H9 (cell line): Measurements from ENCODE around the gene SMURF1. TPM values are rescaled to one million over a fixed set of nuclear protein-coding genes. Genes with fewer than 3 reads are reported as not detected.

Experiments used
- DNase-seq: peaks from one replicate; pipeline ENCODE4 v3.0.0-alpha.2; 2017
- H2AFZ ChIP-seq: one replicate; pipeline ENCODE4 v1.6.1; 2013; ENCODE audit warnings: mild to moderate bottlenecking, low read length, control low read depth, moderate library complexity
- H2AK5ac ChIP-seq: 2 replicates; pipeline ENCODE4 v1.6.1; 2013; ENCODE audit warnings: low read length, control low read depth, mixed read lengths; ENCODE audit not compliant: insufficient read length
- H2BK120ac ChIP-seq: one replicate; pipeline ENCODE4 v1.6.1; 2013; ENCODE audit warnings: low read depth, mild to moderate bottlenecking, low read length, control low read depth, inconsistent platforms; ENCODE audit not compliant: poor library complexity, severe bottlenecking
- H2BK12ac ChIP-seq: 2 replicates; pipeline ENCODE4 v1.6.1; 2013; ENCODE audit warnings: low read length, control low read depth, mixed read lengths, low read depth; ENCODE audit not compliant: insufficient read length
- H2BK15ac ChIP-seq: 2 replicates; pipeline ENCODE4 v1.6.1; 2013; ENCODE audit warnings: low read depth, low read length, control low read depth
- H2BK20ac ChIP-seq: one replicate; pipeline ENCODE4 v1.6.1; 2013; ENCODE audit warnings: low read depth, mild to moderate bottlenecking, low read length, control low read depth, inconsistent platforms; ENCODE audit not compliant: poor library complexity, severe bottlenecking
- H2BK5ac ChIP-seq: 2 replicates; pipeline ENCODE4 v1.6.1; 2013; ENCODE audit warnings: low read length, control low read depth, mixed read lengths; ENCODE audit not compliant: insufficient read length
- H3K14ac ChIP-seq: 2 replicates; pipeline ENCODE4 v1.6.1; 2013; ENCODE audit warnings: low read length, control low read depth; ENCODE audit not compliant: insufficient read depth
- H3K18ac ChIP-seq: 2 replicates; pipeline ENCODE4 v1.6.1; 2013; ENCODE audit warnings: low read depth, mild to moderate bottlenecking, mixed read lengths, low read length, control low read depth; ENCODE audit not compliant: insufficient read length
- H3K23ac ChIP-seq: 2 replicates; pipeline ENCODE4 v1.6.1; 2013; ENCODE audit warnings: low read length, control low read depth, mixed read lengths, low read depth; ENCODE audit not compliant: insufficient read length
- H3K23me2 ChIP-seq: 2 replicates; pipeline ENCODE4 v1.6.1; 2013; ENCODE audit warnings: low read depth, mild to moderate bottlenecking, mixed read lengths, low read length, control low read depth; ENCODE audit not compliant: insufficient read length, poor library complexity, severe bottlenecking
- H3K27ac ChIP-seq: 2 replicates; pipeline ENCODE4 v1.5.1; 2013; ENCODE audit warnings: low read length, control low read depth, mixed read lengths, low read depth; ENCODE audit not compliant: insufficient read length
- H3K27me3 ChIP-seq: 2 replicates; pipeline ENCODE4 v1.6.1; 2013; ENCODE audit warnings: low read length, control low read depth, inconsistent platforms; ENCODE audit not compliant: insufficient read depth
- H3K4ac ChIP-seq: 2 replicates; pipeline ENCODE4 v1.6.1; 2013; ENCODE audit warnings: low read depth, mild to moderate bottlenecking, control low read depth, inconsistent platforms, low read length, moderate library complexity
- H3K4me1 ChIP-seq: 2 replicates; pipeline ENCODE4 v1.6.1; 2013; ENCODE audit warnings: low read length, control low read depth, inconsistent platforms; ENCODE audit not compliant: insufficient read depth
- H3K4me2 ChIP-seq: 2 replicates; pipeline ENCODE4 v1.6.1; 2013; ENCODE audit warnings: low read length, control low read depth, mixed read lengths; ENCODE audit not compliant: insufficient read length, insufficient read depth
- H3K56ac ChIP-seq: 2 replicates; pipeline ENCODE4 v1.6.1; 2013; ENCODE audit warnings: low read depth, mild to moderate bottlenecking, mixed read lengths, low read length, control low read depth; ENCODE audit not compliant: insufficient read length
- H3K79me1 ChIP-seq: 2 replicates; pipeline ENCODE4 v1.6.1; 2013; ENCODE audit warnings: low read depth, mild to moderate bottlenecking, moderate library complexity, low read length, control low read depth, inconsistent platforms; ENCODE audit not compliant: insufficient read depth, poor library complexity, severe bottlenecking
- H3K79me2 ChIP-seq: 2 replicates; pipeline ENCODE4 v1.6.1; 2013; ENCODE audit warnings: low read length, control low read depth, inconsistent platforms; ENCODE audit not compliant: insufficient read depth
- H3K9ac ChIP-seq: 2 replicates; pipeline ENCODE4 v1.6.1; 2013; ENCODE audit warnings: low read length, control low read depth, mixed read lengths; ENCODE audit not compliant: insufficient read length; ENCODE audit errors: extremely low read depth
- H3K9me3 ChIP-seq: one replicate; pipeline ENCODE4 v1.6.1; 2013; ENCODE audit warnings: low read depth, low read length, inconsistent platforms; ENCODE audit not compliant: control insufficient read depth
- H3T11ph ChIP-seq: one replicate; pipeline ENCODE4 v1.6.1; 2013; ENCODE audit warnings: mild to moderate bottlenecking, low read length, control low read depth, inconsistent platforms
- H4K20me1 ChIP-seq: one replicate; pipeline ENCODE4 v1.6.1; 2013; ENCODE audit not compliant: control insufficient read depth, insufficient read length, insufficient read depth
- H4K5ac ChIP-seq: 2 replicates; pipeline ENCODE4 v1.6.1; 2013; ENCODE audit warnings: low read depth, mild to moderate bottlenecking, mixed read lengths, low read length, control low read depth; ENCODE audit not compliant: insufficient read length
- H4K8ac ChIP-seq: replicated peaks from 2 replicates; pipeline ENCODE4 v1.6.1; 2013; ENCODE audit warnings: low read length, control low read depth, mixed read lengths, low read depth; ENCODE audit not compliant: insufficient read length
- H4K91ac ChIP-seq: 2 replicates; pipeline ENCODE4 v1.6.1; 2013; ENCODE audit warnings: low read depth, mild to moderate bottlenecking, moderate library complexity, mixed read lengths, low read length, control low read depth; ENCODE audit not compliant: insufficient read length
- H3K27ac Mint-ChIP-seq, 3 experiments: 2 replicates in 2 of 3; 3 replicates in 1 of 3; pipeline ENCODE4 v1.8.0; 2020 to 2021; ENCODE audit warnings: mixed read lengths in 3 of 3, mild to moderate bottlenecking in 1 of 3, moderate library complexity in 1 of 3
- H3K27me3 Mint-ChIP-seq: 2 replicates; pipeline ENCODE4 v1.8.0; 2021; ENCODE audit warnings: low read depth, mild to moderate bottlenecking, moderate library complexity, mixed read lengths
- H3K36me3 Mint-ChIP-seq, 3 experiments: 2 replicates in 2 of 3; 3 replicates in 1 of 3; pipeline ENCODE4 v1.8.0; 2020 to 2021; ENCODE audit warnings: low read depth in 3 of 3, mixed read lengths in 3 of 3; ENCODE audit not compliant: insufficient read depth in 1 of 3
- H3K4me1 Mint-ChIP-seq, 2 experiments: 2 replicates each; pipeline ENCODE4 v1.8.0; 2020; ENCODE audit warnings: mixed read lengths in 2 of 2
- H3K4me3 Mint-ChIP-seq, 2 experiments: 2 replicates in 1 of 2; 3 replicates in 1 of 2; pipeline ENCODE4 v1.8.0; 2020 to 2021; ENCODE audit warnings: mild to moderate bottlenecking in 2 of 2, mixed read lengths in 2 of 2, moderate library complexity in 1 of 2
- H3K9me3 Mint-ChIP-seq, 2 experiments: 2 replicates in 1 of 2; 3 replicates in 1 of 2; pipeline ENCODE4 v1.8.0; 2020; ENCODE audit warnings: mild to moderate bottlenecking in 2 of 2, mixed read lengths in 2 of 2, moderate library complexity in 1 of 2
- WGBS: extraction: QIAGEN DNeasy Blood & Tissue Kit; methylation state at CpG from one replicate; pipeline ENCODE4 v1.1.7; 2013; ENCODE audit warnings: missing lambda C conversion rate, low lambda C conversion rate, mixed read lengths; ENCODE audit not compliant: insufficient read length; ENCODE audit errors: extremely low coverage; 5-methylcytosine and 5-hydroxymethylcytosine counted together
- total RNA-seq: library from RNA; stranded (reverse); gene quantifications from 2 replicates; pipeline ENCODE4 v1.2.1, GENCODE V29; 2021
- TF ChIP-seq, protein P1 (sequence below): fragments of 200-600 bp; sonication (generic); conservative IDR thresholded peaks from 3 replicates; pipeline ENCODE4 v1.8.0; 2021; ENCODE audit warnings: antibody characterized with exemption, mild to moderate bottlenecking

The SMURF1 gene
- total RNA-seq, 1 experiment from 2014 or later: 29.4 TPM

DNA sequence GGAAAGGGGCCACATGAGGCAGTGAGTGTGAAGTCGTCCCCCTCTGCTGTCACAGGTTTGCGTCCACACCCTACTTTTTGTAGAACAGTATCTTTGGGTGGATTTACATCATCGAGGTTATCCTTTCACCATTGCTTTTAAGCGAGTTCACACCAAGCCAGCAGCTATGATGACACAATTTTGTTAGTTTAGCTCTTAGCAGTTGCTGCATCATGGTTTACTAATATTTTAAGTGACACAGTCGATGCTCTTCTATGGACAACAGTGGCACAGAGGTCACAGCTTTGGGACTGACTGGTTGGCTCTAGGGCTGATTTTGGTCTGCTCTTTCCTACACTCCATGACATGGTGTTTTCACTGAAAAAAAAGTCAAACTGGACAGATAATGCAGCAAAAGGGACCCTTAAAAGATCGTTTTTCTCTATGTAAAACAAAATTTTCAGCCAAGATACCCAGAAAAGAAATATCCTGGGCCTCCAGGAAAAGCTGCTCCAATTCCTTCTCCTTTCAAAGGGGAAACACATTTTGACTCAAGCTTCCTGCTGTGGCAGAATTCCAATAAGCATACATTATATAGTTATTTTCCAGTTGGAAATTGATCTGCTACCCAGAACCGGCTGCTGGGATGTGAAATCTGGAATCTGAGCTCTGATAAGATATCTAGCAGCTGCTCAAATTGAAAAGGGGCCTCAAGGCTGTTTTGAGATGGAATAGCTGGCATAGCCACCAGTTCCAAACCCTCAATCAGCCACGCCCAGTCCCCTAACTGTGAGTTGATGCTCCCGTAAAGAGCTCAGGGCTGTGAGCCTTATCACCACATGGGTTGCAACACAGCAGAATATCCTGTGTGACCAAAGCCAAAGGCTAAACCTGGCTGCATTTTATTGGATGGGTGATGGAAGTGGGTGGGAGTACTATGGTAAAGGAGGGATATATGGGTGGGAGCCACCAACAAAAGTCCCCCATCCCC, 114.2 kb downstream of the SMURF1 start:
- H3T11ph ChIP-seq: no peak overlapping the region
- Mint-ChIP-seq H3K4me1 (peaks cover 6 to 7% of the 10 kb centered on the region in 2 experiments; a peak in 3 of 4 replicates), H3K4me3 (no peak overlapping the region), H3K27ac (no peak overlapping the region; a peak in 1 of 7 replicates), H3K36me3 (peaks cover 32 to 72% (median 59%) of the 10 kb centered on the region in 3 experiments), H3K9me3 (no peaks in the 10 kb centered on the region), H3K27me3 (peaks cover 2% of the 10 kb centered on the region)
- H3K18ac ChIP-seq: no peak overlapping the region
- WGBS: no CpG with 5 or more reads among the region's 9 CpGs
- no peak overlapping the region for H3K4ac ChIP-seq
- no peak overlapping the region for H2BK20ac ChIP-seq
- H3K56ac ChIP-seq: no peak overlapping the region
- no peaks in the 10 kb centered on the region for H3K9me3 ChIP-seq
- no peak overlapping the region for H2BK12ac ChIP-seq
- H3K79me2 ChIP-seq: no peaks in the 10 kb centered on the region; the same call in 1 of the 2 replicates
- H2AK5ac ChIP-seq: no peak overlapping the region
- no peak overlapping the region for H4K91ac ChIP-seq
- no peak overlapping the region for H3K9ac ChIP-seq
- no peak overlapping the region for H3K14ac ChIP-seq
- no peak overlapping the region for H3K27ac ChIP-seq
- H3K23ac ChIP-seq: no peak overlapping the region
- no peaks in the 10 kb centered on the region for H3K23me2 ChIP-seq
- H3K79me1 ChIP-seq: no peaks in the 10 kb centered on the region
- no peak overlapping the region for H2BK120ac ChIP-seq
- TF ChIP-seq, protein P1, sequence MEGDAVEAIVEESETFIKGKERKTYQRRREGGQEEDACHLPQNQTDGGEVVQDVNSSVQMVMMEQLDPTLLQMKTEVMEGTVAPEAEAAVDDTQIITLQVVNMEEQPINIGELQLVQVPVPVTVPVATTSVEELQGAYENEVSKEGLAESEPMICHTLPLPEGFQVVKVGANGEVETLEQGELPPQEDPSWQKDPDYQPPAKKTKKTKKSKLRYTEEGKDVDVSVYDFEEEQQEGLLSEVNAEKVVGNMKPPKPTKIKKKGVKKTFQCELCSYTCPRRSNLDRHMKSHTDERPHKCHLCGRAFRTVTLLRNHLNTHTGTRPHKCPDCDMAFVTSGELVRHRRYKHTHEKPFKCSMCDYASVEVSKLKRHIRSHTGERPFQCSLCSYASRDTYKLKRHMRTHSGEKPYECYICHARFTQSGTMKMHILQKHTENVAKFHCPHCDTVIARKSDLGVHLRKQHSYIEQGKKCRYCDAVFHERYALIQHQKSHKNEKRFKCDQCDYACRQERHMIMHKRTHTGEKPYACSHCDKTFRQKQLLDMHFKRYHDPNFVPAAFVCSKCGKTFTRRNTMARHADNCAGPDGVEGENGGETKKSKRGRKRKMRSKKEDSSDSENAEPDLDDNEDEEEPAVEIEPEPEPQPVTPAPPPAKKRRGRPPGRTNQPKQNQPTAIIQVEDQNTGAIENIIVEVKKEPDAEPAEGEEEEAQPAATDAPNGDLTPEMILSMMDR: no peak
- no peak overlapping the region for H2BK15ac ChIP-seq
- no peaks in the 10 kb centered on the region for H3K27me3 ChIP-seq
- no peak overlapping the region for H2BK5ac ChIP-seq
- no peak for DNase-seq
- no peak overlapping the region for H3K4me2 ChIP-seq
- no peaks in the 10 kb centered on the region for H4K20me1 ChIP-seq
- no peak overlapping the region for H4K5ac ChIP-seq
- H4K8ac ChIP-seq: no peak overlapping the region
- no peaks in the 10 kb centered on the region for H3K4me1 ChIP-seq
- H2AFZ ChIP-seq: no peak overlapping the region
